GM21515 (cell line): ENCODE data around the gene CDC42EP4.
"Not testable (repeated sequence)": the region's sequence is repeated elsewhere in the genome, so short reads cannot be mapped to it uniquely, and the experiment has no call there.

Experiments used
- ATAC-seq: cut with Tn5 transposase; IDR thresholded peaks from one replicate; pipeline ENCODE4 v1.9.1; 2021; ENCODE audit not compliant: unreplicated experiment

CDC42EP4 gene

GRCh38 chr17:73281928-73282327, 29.9 kb downstream of the CDC42EP4 start:
- peak; percentile 77 for ATAC-seq

DNA sequence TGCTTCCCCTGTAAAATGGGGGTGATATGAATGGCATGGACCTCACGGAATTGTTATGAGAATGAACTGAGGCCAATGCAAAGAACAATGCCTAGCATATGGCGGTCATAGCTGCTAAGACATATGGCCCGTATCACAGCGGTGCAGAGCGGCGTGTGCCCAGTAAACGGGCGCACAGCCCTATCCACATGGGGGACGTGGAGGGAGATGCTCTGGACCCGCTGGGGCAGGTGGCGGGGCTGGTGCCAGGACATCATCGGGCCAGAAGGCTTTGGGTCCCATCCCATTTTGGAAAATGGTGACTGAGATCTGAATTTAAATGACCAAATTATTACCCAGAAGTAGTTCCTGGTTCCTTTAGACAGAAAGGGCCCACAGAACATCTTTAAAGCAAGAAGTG, 31.6 kb downstream of the CDC42EP4 start:
- no peak for ATAC-seq

GRCh38 chr17:73279704-73280103, 32.1 kb downstream of the CDC42EP4 start:
- ATAC-seq: no peak

DNA sequence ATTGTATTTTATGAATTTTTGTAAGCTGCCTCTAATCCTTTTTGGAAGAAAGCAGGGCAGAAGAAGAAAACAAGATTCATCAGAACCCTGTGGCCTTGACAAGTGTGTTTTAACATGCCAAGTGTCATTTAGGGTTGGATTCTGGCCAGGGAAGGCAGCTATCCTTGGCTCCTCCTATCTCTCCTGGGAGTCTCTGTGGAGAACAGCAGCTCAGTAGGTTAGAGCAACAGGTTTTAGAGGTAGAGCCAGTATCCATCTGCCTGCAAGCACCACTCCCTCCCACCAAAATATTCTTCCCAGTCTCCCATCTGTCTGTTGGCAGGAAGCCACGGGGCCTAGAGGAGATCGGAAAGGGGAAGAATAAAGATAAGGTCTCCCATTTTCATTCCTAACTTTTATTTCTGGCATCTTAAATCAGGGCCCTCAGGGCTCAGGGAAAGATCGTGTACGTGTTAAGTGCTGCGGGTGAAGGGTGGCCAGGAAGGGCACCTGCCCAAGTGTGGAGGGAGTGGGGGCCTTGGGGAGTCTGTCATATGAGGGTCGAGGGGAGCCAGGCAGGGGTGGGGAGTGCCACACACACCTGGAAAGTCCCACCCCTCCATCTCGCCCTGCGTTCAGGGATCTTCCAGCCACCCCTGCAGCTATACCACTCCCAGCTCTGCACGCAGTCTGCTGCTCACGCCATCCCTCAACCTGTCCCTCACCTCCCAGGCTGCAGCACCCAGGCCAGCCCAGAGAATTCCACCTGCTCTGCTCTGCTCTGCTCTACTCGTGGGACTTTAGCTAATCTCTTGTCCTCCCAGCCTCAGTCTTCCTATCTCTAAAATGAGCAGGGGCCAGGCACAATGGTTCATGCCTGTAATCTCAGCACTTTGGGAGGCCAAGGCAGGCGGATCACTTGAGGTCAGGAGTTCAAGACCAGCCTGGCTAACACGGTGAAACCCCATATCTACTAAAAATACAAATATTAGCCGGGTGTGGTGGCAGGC, 33.0 kb downstream of the CDC42EP4 start:
- no peak for ATAC-seq

- no peak for ATAC-seq
These were observed 33.7 kb downstream of the CDC42EP4 start for GRCh38 chr17:73278049-73278464.

DNA sequence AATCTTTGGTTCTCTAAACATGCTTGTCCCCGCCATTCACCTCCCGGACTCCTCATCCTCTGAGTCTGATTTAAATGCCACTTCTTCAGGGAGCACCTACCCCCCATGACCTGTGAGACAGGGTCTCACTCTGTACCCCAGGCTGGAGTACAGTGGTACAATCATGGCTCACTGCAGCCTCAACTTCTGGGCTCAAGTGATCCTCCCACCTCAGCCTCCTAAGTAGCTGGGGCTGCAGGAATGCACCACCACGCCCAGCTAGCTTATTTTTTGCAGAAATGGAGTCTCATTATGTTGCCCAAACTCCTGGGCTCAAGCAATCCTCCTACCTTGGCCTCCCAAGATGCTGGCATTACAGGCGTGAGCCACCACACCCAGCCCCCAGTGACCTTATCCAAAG, 37.3 kb downstream of the CDC42EP4 start:
- no peak for ATAC-seq

DNA sequence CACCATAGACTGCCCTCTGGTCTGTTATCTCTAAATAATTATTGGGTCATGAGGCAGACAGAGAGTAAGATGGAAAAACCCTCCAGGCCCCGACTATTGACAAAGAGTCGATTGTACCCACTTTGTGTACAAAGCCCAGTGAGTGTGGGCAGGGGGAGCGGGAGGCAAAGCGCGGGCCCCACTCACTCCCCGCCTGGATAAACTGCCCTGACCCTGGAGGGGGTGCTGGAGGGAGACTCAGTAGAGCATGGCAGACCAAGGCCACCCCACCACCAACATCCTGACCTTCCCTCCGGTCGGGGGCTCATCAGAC, 38.9 kb downstream of the CDC42EP4 start:
- ATAC-seq: no peak

DNA sequence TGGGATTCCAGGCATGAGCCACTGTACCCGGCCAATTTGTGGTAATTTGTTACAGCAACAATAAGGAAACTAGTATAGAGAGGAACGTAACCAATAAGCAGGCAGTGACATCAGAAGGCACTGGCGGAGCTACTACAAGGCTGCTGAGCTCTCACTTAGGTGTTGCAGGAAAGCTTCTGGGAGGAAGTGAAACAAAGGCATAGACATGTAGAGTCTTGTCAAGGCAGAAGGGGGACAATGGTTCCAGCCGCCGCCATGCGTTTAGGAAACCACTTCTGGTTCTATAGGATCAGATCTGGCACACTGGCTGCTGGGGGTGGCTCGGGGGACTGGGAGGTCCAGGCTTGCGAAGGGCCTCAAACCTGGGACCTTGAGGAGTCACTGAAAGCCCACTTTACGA, 40.7 kb downstream of the CDC42EP4 start:
- ATAC-seq: peak; percentile 96

GRCh38 chr17:73269791-73270190, 42.0 kb downstream of the CDC42EP4 start:
- no peak for ATAC-seq

- no peak for ATAC-seq
These were observed 42.5 kb downstream of the CDC42EP4 start for GRCh38 chr17:73269329-73269615.

DNA sequence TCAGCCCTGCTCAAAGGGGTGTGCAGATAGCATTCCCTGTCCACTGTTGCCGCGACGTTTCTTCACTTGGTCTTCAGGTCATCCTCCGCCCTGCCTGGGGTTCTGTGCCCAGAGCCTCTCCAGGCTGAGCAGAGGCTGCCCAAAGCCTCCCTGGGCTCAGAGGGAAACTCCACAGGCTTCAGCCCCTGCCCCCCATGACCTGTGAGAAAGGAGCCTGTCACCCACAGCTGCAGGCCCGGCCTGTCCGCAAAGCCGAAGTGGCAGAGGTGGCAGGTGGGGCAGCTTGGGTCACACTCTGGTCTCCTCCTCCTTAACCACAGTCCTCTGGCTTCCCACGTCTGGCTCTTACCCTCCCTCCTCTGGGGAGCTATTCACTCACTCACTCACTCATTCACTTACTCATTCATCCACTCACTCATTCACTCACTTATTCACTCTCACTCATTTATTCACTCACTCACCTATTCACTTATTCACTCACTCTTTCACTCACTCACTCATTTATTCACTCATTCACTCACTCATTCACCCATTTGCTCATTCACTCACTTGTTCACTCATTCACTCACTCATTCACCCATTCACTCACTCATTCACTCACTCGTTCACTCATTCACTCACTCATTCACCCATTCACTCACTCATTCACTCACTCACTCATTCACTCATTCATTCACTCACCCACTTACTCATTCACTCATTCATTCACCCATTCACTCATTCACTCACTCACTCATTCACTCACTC, 43.0 kb downstream of the CDC42EP4 start:
- no peak for ATAC-seq

DNA sequence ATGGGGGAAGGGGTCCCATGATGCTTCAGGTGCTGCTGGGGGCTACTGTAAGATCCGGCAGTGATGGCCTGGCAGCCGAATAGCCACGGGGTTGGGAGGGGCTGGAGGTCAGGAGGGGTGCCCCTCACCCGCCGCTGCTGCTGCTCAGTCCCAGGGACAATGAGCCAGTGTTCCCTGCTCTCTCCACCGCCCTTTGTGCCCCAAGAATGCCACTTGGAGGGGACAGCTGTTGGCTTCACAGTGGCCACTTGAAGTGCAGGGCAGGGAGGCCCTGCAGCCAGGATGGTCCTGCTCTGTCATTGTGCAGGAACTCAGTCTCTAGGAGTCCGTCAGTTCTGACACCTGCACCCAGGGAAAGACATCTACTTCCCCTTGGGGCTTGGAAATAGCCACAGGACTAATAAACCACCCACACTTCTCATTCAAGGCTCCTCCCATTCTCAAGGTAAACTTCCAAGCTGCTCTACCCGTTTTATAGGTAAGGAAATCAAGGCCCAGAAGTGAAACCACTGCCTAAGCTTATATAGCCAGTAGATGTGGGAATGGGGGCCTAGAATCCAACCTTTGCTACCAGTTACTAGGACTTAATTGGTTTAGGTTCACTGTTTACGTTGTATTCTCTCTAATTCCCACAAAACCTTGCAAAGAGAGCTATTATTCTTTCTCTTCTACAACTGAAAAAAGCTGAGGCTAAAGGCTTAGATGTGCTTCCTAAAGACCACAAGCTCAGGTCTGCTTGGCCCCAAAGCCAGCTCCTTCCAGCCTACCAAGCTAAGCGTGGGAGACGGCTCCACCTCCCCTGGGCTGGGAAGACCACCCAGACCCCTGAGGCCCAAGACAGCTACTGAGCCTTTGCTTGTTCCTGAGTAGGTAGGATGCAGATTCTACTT, 43.9 kb downstream of the CDC42EP4 start:
- no peak for ATAC-seq

DNA sequence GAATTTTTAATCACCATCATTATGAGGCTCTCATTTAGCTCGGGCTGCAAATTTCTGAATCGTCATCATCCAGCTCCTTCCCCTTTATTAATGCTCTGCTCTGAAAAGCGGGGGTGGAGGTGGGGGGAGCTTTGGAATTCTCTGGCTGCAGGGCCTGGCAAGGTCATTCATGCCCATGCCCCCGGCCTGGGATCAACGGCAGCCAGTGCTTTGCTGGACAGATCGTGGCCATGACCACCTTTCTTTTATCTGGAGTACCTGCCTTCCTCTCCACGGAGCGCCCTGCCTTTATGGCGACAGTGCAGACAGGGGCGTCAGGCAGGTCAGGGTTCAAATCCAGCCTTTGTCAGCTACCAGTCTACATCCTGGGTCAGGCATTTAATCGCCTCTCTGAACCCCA, 45.0 kb downstream of the CDC42EP4 start:
- ATAC-seq: no peak

GRCh38 chr17:73265646-73266640, 45.9 kb downstream of the CDC42EP4 start:
- ATAC-seq: no peak

- ATAC-seq: not testable (repeated sequence)
These were observed 47.4 kb downstream of the CDC42EP4 start for GRCh38 chr17:73264448-73264847.

DNA sequence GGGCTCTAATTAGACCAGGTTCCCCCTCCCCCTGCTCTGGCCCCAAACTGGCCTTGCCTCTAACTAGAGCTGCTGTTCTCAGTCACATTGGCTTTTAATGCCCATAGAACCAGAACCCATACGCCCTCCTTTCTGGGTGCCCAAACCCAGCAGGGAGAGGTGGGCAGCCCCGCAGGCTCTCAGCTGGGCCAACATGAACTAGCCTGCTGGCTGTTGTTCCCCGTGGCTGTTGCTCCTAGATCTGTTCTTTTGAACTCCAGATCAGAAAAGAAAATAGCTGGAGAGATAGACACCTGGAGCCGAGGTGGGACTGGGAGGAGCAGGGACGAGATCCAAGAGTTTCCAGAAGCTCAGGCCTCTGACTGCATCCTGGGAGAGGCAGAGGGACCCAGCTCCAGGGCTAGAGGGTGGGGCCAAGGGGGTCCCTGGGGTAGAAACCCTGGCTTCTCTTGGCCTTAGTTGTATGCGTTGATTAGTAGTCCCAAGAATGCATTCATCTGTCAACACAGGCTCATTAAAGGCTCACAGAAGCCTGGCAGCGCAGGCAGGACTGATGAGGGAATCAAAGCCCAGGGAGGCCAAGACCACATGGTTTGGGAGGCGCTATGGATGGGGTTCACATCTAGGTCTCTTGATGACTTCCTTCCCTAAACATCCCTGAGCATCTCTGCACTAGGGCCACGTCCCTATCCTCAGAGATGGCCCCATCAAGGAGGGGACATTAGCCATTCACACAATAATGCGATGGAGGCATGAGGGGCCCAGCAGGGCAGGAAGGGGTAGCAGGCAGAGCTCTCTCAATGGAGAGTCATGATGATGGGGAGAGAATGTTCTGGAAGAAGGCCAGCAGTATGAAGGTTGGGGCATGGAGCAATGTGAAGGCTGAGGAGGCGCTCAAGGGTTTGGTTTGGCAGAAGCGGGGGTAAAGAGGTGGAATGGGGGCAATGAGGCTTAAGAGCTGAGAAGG, 48.8 kb downstream of the CDC42EP4 start:
- ATAC-seq: no peak

DNA sequence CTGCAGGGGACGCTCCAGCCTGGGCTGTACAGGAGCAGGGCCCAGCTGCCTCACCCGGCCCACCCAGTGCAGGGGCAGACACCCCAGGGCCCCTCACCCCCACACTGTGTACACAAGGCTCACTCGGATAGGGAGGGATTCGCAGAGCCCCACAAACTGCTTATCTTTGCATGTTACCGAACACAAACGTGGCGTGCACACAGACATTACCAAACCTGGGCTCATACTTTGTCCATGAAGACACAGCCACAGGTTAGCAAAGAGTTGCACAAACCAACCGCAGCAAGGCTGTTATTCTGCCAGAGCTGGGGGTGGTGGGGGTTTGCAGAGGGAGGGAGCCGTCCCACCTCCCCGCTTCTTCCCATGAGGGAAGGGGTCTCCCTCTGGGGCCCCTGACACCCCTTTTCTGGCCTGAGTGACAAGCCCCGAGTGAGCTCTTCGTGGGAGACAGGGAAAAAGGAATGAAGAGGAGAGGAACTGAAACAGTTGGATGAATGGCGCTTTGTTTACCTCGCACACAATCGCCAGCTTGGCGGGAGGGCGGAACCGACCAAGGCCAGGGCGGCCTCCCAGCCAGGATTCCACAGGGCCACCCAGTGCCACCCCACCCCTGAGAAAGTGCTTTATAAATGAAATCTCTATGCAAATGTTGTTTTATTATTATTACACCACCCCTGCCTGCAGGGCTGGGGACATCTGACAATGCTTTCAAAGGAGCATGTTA, 49.7 kb downstream of the CDC42EP4 start:
- ATAC-seq: no peak

GRCh38 chr17:73261617-73261951, 50.2 kb downstream of the CDC42EP4 start, which contains the start of gene CPSF4L:
CPSF4L (minus strand) TSS chr17:73261880; CDS start chr17:73261818, 62 bp downstream.
- no peak for ATAC-seq
